NCI-H2171 (cell line): ENCODE data around the gene KIF19.

Source experiments
- DNase-seq: peaks from one replicate; lab custom pipeline; 2025; lab: John Stamatoyannopoulos, UW

Gene KIF19

GRCh38 chr17:74362810-74363498, 36.9 kb downstream of the KIF19 start:
- peak; percentile 56 for DNase-seq

GRCh38 chr17:74367206-74367605, 41.2 kb downstream of the KIF19 start, which contains the start of gene GPR142:
Gene GPR142 (plus strand): TSS chr17:74367506. CDS start chr17:74369541, 2,035 bp downstream.
- DNase-seq: no peak

GRCh38 chr17:74368341-74369081, 42.5 kb downstream of the KIF19 start:
- DNase-seq: peak; percentile 71

GRCh38 chr17:74369221-74369620, 43.2 kb downstream of the KIF19 start:
- DNase-seq: peak; percentile 63

GRCh38 chr17:74369665-74370490, 43.9 kb downstream of the KIF19 start:
- DNase-seq: no peak

- DNase-seq: no peak
These were observed 45.7 kb downstream of the KIF19 start for GRCh38 chr17:74371653-74372147.

- DNase-seq: no peak
These were observed 46.4 kb downstream of the KIF19 start for GRCh38 chr17:74372426-74372825.

GRCh38 chr17:74373838-74374606, 48.0 kb downstream of the KIF19 start:
- DNase-seq: peak; percentile 64

- DNase-seq: no peak
These were observed 48.8 kb downstream of the KIF19 start for GRCh38 chr17:74374858-74375257.

- peak; percentile 88 for DNase-seq
These were observed 53.6 kb downstream of the KIF19 start for GRCh38 chr17:74379495-74380085.

GRCh38 chr17:74380086-74380958, 54.3 kb downstream of the KIF19 start:
- DNase-seq: peak; percentile 53

GRCh38 chr17:74380959-74381808, 55.2 kb downstream of the KIF19 start:
- DNase-seq: no peak

- no peak for DNase-seq
These were observed 57.1 kb downstream of the KIF19 start for GRCh38 chr17:74383141-74383540.

- no peak for DNase-seq
These were observed 59.2 kb downstream of the KIF19 start for GRCh38 chr17:74385201-74385600.

GRCh38 chr17:74386386-74386785, 60.4 kb downstream of the KIF19 start:
- DNase-seq: no peak

GRCh38 chr17:74387365-74388218, 61.6 kb downstream of the KIF19 start:
- DNase-seq: no peak

GRCh38 chr17:74389084-74389753, 63.2 kb downstream of the KIF19 start:
- DNase-seq: no peak
